Neural cell (in vitro differentiated cells): ENCODE results near the gene SEPHS1.

Source experiments
- EP300 ChIP-seq: fragments of 450-650 bp; conservative IDR thresholded peaks from 2 replicates; pipeline ENCODE4 v1.6.1; 2014; ENCODE audit warnings: antibody characterized with exemption, mild to moderate bottlenecking, moderate library complexity; ENCODE audit not compliant: poor library complexity, severe bottlenecking
- EZH2 ChIP-seq: fragments of 200-600, 300-800 bp; shearing (Covaris generic), sonication (generic); IDR thresholded peaks from 2 replicates; pipeline ENCODE4 v1.6.1; 2014; ENCODE audit warnings: antibody characterized with exemption, low read length, borderline replicate concordance, mild to moderate bottlenecking; ENCODE audit not compliant: insufficient read depth, poor library complexity, severe bottlenecking
- MXI1 ChIP-seq: fragments of 450-650 bp; conservative IDR thresholded peaks from 2 replicates; pipeline ENCODE4 v1.6.1; 2014; ENCODE audit warnings: antibody characterized with exemption, mild to moderate bottlenecking; ENCODE audit not compliant: poor library complexity, severe bottlenecking
- POLR2AphosphoS5 ChIP-seq: IDR thresholded peaks from 2 replicates; pipeline ENCODE4 v1.6.1; 2012
- RAD21 ChIP-seq: fragments of 450-650 bp; conservative IDR thresholded peaks from 2 replicates; pipeline ENCODE4 v1.6.1; 2014; ENCODE audit warnings: antibody characterized with exemption, mild to moderate bottlenecking, moderate library complexity
- SMC3 ChIP-seq: fragments of 450-650 bp; conservative IDR thresholded peaks from 2 replicates; pipeline ENCODE4 v1.6.1; 2014; ENCODE audit warnings: antibody characterized with exemption, mild to moderate bottlenecking, moderate library complexity; ENCODE audit not compliant: poor library complexity
- TAF1 ChIP-seq: IDR thresholded peaks from 2 replicates; pipeline ENCODE4 v1.6.1; 2012; ENCODE audit warnings: low read depth
- TF ChIP-seq, protein P1 (sequence below): fragments of 450-650 bp; IDR thresholded peaks from 2 replicates; pipeline ENCODE4 v1.5.1; 2014; ENCODE audit warnings: antibody characterized with exemption, mild to moderate bottlenecking, moderate library complexity; ENCODE audit not compliant: poor library complexity, severe bottlenecking
- TF ChIP-seq, protein P2 (sequence below): IDR thresholded peaks from 2 replicates; pipeline ENCODE4 v1.6.1; 2012; ENCODE audit warnings: borderline replicate concordance

DNA sequence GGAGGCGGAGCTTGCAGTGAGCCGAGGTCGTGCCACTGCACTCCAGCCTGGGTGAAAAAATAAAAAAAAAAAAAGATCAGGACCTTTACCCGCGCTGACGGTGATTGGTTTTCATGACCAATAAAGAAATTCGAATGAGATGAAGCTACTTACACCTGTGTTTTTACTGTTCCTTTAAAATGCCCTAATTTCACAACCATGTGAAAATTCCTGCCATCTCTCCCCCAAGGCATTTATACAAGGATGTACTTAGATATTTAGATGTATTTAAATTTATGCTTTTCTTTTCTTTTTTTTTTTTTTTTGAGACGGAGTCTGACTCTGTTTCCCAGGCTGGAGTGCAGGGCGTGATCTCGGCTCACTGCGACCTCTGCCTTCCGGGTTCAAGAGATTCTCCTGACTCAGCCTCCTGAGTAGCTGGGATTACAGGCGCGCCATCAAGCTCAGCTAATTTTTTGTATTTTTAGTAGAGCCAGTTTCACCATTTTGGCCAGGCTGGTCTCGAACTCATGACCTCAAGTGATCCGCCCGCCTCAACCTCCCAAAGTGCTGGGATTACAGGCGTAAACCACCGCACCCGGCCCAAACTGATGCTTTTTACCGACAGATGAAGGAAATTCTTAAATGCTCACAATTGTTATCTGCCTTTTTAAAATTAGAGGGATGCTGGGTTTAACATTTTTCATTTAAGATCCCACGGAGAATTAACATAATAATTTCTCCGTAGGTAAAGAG lies 45.1 kb downstream of the SEPHS1 start:
- TF ChIP-seq, protein P1, sequence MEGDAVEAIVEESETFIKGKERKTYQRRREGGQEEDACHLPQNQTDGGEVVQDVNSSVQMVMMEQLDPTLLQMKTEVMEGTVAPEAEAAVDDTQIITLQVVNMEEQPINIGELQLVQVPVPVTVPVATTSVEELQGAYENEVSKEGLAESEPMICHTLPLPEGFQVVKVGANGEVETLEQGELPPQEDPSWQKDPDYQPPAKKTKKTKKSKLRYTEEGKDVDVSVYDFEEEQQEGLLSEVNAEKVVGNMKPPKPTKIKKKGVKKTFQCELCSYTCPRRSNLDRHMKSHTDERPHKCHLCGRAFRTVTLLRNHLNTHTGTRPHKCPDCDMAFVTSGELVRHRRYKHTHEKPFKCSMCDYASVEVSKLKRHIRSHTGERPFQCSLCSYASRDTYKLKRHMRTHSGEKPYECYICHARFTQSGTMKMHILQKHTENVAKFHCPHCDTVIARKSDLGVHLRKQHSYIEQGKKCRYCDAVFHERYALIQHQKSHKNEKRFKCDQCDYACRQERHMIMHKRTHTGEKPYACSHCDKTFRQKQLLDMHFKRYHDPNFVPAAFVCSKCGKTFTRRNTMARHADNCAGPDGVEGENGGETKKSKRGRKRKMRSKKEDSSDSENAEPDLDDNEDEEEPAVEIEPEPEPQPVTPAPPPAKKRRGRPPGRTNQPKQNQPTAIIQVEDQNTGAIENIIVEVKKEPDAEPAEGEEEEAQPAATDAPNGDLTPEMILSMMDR: no peak
- TF ChIP-seq EZH2: no peak
- TF ChIP-seq, protein P2, sequence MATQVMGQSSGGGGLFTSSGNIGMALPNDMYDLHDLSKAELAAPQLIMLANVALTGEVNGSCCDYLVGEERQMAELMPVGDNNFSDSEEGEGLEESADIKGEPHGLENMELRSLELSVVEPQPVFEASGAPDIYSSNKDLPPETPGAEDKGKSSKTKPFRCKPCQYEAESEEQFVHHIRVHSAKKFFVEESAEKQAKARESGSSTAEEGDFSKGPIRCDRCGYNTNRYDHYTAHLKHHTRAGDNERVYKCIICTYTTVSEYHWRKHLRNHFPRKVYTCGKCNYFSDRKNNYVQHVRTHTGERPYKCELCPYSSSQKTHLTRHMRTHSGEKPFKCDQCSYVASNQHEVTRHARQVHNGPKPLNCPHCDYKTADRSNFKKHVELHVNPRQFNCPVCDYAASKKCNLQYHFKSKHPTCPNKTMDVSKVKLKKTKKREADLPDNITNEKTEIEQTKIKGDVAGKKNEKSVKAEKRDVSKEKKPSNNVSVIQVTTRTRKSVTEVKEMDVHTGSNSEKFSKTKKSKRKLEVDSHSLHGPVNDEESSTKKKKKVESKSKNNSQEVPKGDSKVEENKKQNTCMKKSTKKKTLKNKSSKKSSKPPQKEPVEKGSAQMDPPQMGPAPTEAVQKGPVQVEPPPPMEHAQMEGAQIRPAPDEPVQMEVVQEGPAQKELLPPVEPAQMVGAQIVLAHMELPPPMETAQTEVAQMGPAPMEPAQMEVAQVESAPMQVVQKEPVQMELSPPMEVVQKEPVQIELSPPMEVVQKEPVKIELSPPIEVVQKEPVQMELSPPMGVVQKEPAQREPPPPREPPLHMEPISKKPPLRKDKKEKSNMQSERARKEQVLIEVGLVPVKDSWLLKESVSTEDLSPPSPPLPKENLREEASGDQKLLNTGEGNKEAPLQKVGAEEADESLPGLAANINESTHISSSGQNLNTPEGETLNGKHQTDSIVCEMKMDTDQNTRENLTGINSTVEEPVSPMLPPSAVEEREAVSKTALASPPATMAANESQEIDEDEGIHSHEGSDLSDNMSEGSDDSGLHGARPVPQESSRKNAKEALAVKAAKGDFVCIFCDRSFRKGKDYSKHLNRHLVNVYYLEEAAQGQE: no peak
- TF ChIP-seq EP300: no peak
- no peak for TF ChIP-seq POLR2AphosphoS5
- no peak for TF ChIP-seq MXI1
- TF ChIP-seq SMC3: no peak
- no peak for TF ChIP-seq RAD21
- TF ChIP-seq TAF1: no peak
